ENCODE measurements around the gene LRP1B.

DNA sequence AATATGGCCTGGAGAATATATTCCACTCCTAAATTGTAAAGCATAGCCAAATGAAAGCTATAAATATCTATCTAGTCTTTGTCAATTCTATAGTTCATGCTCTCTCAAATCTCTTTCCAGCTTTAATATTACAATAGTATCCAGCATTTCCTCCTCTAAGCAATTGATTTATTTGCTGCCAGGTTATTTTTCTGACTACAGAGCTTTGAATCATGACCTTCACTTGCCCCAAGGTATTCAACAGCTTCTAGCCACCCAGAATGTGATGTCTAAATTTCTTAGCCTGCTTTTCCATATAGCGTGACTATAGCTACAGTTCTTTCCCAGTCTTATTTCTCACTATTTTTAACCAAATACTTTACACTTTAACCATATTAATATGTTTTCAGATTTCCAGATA lies 1287.6 kb downstream of the LRP1B start:
- TF ChIP-seq, protein P1, sequence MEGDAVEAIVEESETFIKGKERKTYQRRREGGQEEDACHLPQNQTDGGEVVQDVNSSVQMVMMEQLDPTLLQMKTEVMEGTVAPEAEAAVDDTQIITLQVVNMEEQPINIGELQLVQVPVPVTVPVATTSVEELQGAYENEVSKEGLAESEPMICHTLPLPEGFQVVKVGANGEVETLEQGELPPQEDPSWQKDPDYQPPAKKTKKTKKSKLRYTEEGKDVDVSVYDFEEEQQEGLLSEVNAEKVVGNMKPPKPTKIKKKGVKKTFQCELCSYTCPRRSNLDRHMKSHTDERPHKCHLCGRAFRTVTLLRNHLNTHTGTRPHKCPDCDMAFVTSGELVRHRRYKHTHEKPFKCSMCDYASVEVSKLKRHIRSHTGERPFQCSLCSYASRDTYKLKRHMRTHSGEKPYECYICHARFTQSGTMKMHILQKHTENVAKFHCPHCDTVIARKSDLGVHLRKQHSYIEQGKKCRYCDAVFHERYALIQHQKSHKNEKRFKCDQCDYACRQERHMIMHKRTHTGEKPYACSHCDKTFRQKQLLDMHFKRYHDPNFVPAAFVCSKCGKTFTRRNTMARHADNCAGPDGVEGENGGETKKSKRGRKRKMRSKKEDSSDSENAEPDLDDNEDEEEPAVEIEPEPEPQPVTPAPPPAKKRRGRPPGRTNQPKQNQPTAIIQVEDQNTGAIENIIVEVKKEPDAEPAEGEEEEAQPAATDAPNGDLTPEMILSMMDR (IDR thresholded peaks at IDR 0.05) = no peak
- TF ChIP-seq ZFX (IDR thresholded peaks at IDR 0.05; ENCODE audit: borderline replicate concordance) = no peak
